ENCODE results near the gene SMYD3.

The SMYD3 gene

GRCh38 chr1:245881767-245882391 is 625.2 kb downstream of the SMYD3 start:
- DNase-seq: no peak

GRCh38 chr1:245880754-245881403 is 626.2 kb downstream of the SMYD3 start:
- no peak for DNase-seq

GRCh38 chr1:245879091-245879490 is 628.0 kb downstream of the SMYD3 start:
- DNase-seq: no peak

GRCh38 chr1:245878585-245878984 is 628.5 kb downstream of the SMYD3 start:
- DNase-seq: no peak

- DNase-seq: peak in 1 of 2 donors; percentile 15
These were observed 629.1 kb downstream of the SMYD3 start for GRCh38 chr1:245877976-245878375.

- no peak for DNase-seq
These were observed 630.5 kb downstream of the SMYD3 start for GRCh38 chr1:245876586-245876985.

GRCh38 chr1:245875581-245876261 is 631.4 kb downstream of the SMYD3 start:
- no peak for DNase-seq

- DNase-seq: no peak
These were observed 632.0 kb downstream of the SMYD3 start for GRCh38 chr1:245874942-245875580.

GRCh38 chr1:245873883-245874671 is 633.0 kb downstream of the SMYD3 start:
- DNase-seq: no peak

GRCh38 chr1:245873068-245873467 is 634.0 kb downstream of the SMYD3 start:
- no peak for DNase-seq

- no peak for DNase-seq
These were observed 634.6 kb downstream of the SMYD3 start for GRCh38 chr1:245872475-245872874.

GRCh38 chr1:245871915-245872314 is 635.2 kb downstream of the SMYD3 start:
- no peak for DNase-seq

- DNase-seq: no peak
These were observed 635.9 kb downstream of the SMYD3 start for GRCh38 chr1:245871191-245871590.

GRCh38 chr1:245870698-245871097 is 636.4 kb downstream of the SMYD3 start:
- no peak for DNase-seq

GRCh38 chr1:245869847-245870246 is 637.2 kb downstream of the SMYD3 start:
- no peak for DNase-seq

- no peak for DNase-seq
These were observed 639.3 kb downstream of the SMYD3 start for GRCh38 chr1:245867738-245868137.

GRCh38 chr1:245864872-245865271 is 642.2 kb downstream of the SMYD3 start:
- DNase-seq: no peak

- DNase-seq: no peak
These were observed 643.4 kb downstream of the SMYD3 start for GRCh38 chr1:245863566-245864184.

GRCh38 chr1:245862812-245863540 is 644.1 kb downstream of the SMYD3 start:
- DNase-seq: no peak

- DNase-seq: no peak
These were observed 646.2 kb downstream of the SMYD3 start for GRCh38 chr1:245860657-245861544.
